GM20431 (cell line): ENCODE data around the gene PRR19.

ENCODE experiments used
- in situ Hi-C: fragments of 300-500 bp; cut with MseI, MboI; formaldehyde crosslinking; loops from one replicate; pipeline ENCODE4 v1.15.0; 2020; ENCODE audit warnings: low sequenced_read_pairs; ENCODE audit not compliant: unreplicated experiment

PRR19 gene

DNA sequence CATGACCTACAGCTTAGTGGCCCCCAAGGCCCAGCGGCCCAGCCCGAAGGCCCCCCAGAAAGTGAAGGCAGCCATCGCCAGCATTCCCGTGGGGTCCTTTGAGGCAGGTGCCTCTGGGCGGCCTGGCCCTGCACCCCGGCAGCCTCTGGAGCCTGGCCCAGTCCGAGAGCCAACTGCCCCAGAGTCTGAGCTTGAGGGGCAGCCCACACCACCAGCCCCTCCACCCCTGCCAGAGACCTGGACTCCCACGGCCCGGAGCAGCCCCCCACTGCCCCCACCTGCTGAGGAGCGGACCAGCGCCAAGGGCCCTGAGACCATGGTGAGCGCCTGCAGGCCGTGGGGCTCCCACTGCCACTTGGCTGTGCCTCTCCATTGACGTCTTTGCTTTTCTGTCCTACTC lies 9.0 kb upstream of the PRR19 start:
- in situ Hi-C loops: no loop called here

DNA sequence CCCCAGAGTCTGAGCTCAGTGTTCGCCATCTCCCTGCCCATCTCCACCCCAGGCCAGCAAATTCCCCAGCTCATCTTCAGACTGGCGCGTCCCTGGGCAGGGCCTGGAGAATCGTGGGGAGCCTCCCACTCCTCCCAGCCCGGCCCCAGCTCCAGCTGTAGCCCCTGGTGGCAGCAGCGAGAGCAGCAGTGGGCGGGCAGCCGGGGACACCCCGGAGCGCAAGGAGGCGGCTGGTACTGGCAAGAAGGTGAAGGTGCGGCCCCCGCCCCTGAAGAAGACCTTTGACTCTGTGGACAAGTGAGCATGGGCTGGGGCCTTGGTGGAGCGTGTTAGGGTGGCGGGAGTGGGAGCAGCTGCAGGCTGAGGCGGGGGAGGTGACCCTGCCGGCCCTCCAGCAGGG lies 8.4 kb upstream of the PRR19 start:
- in situ Hi-C loops: no loop called here

DNA sequence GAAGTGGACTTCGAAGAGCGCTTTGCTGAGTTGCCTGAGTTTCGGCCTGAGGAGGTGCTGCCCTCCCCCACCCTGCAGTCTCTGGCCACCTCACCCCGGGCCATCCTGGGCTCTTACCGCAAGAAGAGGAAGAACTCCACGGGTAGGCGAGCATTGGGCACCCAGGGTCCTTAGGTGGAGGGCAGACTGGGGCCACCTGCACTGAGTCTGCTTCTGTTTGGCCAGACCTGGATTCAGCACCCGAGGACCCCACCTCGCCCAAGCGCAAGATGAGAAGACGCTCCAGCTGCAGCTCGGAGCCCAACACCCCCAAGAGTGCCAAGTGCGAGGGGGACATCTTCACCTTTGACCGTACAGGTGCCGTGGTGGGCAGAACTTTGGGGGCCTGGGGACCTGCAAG lies 8.0 kb upstream of the PRR19 start:
- in situ Hi-C loops: no loop called here

DNA sequence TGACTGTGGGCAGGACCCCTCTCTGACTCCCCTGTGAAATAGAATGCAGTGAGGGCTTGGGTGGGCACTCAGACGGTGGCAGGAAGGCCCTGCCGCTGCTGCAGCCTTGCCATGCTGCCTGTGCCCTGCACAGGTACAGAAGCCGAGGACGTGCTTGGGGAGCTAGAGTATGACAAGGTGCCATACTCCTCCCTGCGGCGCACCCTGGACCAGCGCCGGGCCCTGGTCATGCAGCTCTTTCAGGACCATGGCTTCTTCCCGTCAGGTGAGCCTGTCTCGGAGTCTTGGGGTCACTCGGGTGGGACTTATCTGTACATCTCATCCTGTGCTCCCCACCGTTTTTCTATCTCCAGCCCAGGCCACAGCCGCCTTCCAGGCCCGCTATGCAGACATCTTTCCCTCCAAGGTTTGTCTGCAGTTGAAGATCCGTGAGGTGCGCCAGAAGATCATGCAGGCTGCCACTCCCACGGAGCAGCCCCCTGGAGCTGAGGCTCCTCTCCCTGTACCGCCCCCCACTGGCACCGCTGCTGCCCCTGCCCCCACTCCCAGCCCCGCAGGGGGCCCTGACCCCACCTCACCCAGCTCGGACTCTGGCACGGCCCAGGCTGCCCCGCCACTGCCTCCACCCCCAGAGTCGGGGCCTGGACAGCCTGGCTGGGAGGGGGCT lies 7.3 kb upstream of the PRR19 start:
- in situ Hi-C loops: no loop called here

DNA sequence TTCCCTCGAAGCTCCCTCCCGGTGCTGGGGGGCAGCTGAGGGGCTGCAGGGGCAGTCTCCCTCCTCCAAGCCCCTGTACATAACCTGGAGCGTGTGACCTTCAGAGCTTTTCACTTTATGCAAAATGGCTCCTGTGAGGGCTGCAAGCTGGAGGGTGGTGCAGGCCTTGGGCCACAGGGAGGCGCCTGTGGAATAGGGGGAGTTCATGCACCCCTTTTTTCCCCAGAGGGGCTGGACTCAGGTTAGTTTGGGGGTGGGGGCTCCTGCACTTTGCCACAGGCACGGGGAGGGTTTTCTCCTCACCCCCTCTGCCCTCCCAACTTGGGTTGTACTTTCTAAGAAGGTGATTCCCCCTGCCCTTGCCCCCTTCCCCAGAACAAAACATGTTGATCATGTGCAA lies 6.6 kb upstream of the PRR19 start:
- in situ Hi-C loops: no loop called here

DNA sequence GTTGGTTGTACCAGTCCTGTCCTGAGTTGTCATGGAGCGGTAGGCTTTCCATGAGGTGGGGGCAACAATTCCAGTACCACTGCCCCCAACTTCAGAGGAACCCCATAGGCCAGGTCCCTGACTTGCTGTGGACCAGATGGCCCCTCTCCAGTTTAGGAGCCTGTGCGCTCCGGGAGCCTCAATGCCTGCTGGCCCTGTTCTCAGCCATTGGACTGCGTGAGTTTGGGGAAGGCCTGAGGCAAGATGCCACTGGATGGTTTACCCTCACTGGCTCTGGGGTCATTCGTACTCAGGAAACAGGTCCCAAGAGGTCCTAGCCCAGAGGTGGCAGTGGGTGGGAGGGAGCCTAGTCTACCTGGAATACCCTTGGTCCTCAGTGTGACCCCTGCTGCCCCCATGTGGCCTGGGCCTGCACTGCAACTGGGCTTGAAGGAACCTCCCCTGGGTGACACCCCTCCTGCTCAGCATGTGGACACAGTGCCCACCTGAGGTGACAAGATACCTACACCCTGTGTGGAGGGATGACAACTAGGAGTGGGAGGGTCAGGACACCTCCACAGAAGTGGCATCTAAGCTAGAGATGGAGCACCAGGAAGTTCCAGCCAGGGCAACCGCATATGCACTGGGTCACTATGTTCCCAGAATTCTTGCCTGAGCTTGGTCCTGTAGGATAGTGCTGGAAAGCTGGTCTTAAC lies 6.0 kb upstream of the PRR19 start:
- in situ Hi-C loops: no loop called here

DNA sequence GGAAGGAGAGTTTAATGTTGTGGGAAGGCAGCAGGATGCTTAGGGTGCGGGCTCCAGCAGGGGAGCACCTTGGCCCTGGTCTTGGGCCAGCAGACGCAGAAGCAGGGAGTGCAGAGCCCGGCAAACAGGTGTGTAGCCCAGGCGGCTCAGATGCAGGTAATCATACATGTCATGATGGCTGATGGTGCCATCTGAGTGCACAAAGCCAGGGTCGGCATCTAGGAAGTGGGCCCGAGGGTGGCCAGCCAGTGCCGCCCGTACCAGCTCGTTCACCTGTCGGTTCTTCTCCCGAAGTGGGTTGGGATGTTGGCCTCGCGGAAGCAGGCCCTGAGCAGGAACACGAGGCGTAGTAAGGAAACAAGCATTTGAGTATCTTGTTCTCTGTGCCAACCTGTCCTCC lies 4.9 kb upstream of the PRR19 start:
- in situ Hi-C loops: no loop called here

DNA sequence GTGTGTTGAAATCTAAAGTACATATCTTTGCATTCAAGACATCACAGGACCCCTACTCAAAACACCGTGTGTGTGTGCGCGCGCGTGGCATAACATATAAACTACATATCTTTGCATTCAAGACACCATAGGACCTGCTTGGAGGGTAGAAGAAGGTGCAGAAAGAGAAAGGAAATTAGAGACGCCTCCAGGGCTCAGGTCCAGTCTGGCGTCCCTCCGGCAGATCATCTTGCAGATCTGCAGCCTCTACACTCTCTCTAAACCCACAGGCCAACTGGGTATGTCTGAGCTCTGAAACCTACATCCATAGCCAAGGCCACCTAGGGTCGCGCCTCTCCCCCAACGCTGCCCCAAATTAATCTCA lies 1.2 kb downstream of the PRR19 start:
- in situ Hi-C loops: no loop called here

DNA sequence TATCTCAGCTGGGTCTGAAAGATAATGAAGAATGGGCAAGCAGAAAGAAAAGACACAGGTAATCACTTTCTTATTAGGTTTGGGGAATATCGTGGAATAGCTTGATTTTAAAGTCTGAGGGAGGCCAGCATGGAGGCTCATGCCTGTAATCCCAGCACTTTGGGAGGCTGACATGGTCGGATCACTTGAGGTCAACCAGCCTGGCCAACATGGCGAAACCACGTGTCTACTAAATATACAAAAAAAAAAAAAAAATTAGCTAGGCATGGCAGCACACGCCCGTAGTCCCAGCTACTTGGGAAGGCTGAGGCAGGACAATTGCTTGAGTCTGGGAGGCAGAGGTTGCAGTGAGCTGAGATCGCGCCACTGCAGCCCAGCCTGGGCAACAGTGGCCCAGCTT lies 1.9 kb downstream of the PRR19 start:
- in situ Hi-C loops: no loop called here

DNA sequence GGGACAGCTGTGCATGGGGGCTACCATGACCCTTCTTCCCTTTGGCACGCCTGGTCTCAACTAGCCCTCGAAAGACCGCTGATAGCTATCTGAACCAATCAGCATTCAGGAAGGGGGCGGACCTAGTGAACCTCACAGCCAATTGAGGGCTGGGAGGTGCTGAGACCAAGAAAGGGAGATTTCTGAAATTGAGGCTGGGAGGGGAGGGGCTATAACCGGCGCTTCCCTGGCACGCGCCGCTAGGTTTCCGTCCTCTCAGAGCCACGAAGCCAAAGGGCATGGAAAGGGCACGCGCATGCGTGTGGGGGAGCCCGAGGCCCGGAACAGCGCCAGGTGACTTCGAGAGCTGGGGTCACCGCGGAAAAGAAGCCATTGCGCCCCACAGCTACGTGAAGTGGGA lies 4.7 kb downstream of the PRR19 start:
- in situ Hi-C loops: no loop called here

DNA sequence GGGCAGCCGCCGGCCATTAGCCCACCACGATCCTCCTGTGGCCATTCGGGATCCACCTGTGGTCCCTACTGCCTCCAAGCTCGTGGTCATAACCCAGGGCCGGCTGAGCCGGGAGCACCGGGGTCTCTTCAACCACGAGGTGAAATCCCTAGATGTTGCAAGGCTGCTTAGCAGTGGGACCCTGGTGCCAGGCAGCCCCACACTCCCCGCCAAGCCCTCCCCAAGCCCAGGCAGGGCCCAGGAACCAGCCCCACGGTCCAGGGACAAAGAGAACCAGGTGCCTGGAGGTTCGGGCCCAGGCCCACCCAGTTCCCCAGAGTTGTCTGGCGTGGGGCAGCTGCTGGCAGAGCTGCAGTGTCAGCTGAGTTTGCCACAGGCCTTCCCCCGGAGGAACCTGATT lies 7.8 kb downstream of the PRR19 start:
- in situ Hi-C loops: no loop called here

DNA sequence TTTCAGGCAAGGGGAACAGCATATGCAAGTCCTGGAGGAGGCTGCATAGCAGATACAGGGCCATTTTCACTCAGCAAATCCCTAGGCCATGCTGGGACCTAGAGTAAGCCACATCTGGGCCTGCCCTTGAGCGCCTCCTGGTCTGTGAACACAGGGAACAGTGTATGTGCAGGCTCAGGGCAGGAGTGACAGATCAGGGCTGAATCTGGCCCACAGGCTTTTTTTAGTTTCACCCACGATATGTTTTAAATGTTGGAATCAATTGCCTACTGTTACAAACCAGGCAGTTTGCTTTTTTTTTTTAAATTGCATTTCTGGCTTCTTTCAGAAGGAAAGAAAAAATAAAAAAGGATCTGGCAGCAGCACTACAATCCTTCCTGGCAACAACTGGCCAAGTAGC lies 9.7 kb downstream of the PRR19 start:
- in situ Hi-C loops: no loop called here

DNA sequence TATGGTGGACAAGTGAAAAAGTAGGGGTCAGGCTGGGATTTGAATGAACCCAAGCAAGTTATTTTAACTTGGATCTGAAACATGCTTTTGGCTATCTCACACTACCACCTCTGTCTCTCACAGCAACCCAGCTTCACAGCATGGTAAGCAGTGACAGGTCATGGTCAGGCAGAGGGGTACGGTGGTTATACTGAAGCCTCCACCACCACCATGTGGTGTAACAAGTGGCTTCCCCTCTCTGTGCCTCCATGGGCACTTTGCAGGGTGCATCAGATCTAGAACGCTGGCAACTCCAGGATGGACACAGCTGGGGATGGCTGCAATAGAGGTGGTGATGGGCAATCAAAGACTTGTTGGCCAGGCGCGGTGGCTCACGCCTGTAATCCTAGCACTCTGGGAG lies 10.4 kb downstream of the PRR19 start:
- in situ Hi-C loops: no loop called here

DNA sequence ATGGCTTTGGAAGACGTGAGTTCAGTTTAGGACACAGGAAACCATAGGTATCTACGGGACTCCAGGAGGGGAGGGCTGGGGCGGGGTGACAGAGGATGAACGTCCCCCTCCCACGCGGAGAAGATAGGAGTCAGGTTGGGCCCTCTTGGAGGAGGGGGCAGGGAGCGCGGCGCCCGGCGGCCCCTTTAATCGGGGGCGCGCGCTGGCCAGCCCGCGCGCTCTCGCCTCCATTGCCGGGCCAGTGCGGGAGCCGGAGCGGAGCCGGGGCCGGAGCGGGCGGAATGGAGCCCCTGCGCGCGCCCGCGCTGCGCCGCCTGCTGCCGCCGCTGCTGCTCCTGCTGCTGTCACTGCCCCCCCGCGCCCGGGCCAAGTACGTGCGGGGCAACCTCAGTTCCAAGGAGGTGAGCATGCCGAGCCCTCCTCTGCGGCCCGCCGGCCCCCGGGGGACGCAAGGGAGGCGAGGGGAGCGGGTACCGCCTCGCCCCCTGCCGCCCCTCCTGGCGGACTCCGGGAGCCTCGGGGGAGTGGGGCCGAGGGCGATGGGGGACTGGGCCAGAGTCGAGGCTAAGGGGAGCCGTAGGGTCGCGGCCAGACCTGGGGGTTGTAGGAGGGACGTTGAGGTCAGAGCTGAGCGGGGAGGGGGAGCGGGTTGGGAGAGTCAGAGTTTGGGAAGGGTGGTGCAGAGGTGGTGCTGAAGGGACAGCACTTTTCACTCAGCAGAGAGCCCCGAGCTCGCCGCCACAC lies 11.3 kb downstream of the PRR19 start, which contains the start of gene TMEM145:
TSS of gene TMEM145 (plus strand) at position 214 of the 744 bp plus-strand sequence. CDS start at position 282, 68 bp downstream.
- in situ Hi-C loops: no loop called here

DNA sequence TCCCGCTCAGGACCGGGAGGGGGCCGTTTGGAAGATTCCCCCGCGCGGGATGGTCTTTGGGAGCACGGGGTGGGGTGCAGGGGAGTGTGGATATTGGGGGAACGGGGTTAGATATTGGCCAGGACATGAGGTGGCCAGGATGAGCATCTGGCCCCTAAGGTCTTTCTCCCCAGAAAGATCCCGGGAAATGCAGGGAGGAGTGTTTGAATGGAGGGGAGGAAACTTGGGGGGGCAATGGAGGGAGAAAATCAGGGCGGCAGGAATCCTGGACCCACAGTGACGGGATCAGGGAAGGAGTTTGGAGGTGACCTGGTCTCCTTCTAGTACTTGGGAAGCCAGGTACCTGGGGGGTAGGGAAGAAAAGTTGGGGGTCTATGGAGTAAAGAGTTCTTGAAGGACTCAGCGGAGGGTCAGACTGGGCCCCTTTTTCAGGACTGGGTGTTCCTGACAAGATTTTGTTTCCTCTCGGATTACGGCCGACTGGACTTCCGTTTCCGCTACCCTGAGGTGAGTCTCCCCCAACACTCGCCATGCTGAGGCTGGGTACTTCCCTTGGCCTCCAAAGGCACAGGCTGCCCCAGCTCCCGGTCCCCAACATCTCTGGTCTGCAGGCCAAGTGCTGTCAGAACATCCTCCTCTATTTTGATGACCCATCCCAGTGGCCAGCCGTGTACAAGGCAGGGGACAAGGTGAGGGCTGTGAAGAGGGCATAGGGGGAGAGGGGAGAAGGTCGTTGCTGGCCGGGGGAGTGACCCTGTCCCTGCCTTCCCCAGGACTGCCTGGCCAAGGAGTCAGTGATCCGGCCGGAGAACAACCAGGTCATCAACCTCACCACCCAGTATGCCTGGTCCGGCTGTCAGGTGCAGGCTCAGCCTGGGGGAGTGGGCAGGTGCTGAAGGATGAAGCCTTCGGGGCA lies 12.2 kb downstream of the PRR19 start:
- in situ Hi-C loops: no loop called here

DNA sequence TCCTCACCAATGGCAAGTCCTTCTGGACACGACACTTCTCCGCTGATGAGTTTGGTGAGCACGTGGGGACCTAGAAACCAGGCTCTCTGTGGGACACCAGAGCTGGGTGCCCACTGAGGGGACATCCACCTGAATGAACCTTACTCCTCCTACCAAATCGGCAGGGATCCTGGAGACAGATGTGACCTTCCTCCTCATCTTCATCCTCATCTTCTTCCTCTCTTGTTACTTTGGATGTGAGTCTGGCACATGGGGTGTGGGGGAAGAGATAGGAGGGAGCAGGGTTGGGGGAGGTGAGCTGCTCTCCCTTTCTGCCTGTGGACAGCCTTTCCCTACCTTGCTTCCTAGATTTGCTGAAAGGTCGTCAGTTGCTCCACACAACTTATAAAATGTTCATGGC lies 13.1 kb downstream of the PRR19 start:
- in situ Hi-C loops: no loop called here

DNA sequence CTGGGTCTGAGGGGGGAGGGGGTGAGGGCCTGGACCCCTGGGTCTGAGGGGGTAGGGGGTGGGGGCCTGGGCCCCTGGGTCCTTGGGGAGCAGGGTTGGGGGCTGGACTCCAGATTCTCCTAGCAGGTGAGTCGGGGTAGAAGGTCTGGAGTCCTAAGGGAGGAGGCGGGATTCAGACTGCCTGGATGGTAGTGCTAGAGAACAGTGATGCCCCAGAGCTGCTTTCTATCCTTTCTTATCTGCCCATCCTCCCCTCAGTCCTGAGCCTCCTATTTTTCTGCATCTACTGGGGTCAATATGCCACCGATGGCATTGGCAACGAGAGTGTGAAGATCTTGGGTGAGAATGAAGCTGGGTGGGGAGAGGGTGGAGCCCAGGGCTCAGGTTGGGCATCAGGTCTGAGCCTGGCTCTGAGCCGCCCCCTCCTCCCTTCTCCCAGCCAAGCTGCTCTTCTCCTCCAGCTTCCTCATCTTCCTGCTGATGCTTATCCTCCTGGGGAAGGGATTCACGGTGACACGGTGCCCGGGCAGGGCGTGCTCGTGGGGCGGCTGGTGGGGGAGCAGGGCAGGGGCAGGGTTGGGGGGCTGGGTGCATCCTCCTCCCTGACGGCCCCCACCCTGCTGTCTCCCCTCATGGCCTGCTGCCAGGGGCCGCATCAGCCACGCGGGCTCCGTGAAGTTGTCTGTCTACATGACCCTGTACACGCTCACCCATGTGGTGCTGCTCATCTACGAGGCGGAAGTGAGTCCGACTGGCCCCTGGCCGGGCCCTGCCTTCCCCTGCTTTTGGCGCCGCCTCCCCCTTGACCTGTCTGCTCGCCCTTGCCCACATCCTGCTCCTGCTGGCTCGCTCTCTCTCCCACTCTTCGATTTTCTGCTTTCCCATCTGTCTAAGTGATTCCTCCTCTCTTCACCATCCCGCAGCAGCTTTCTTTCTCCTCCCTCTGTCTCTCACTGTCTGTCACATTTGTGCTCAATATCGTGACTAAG lies 14.6 kb downstream of the PRR19 start:
- in situ Hi-C loops: no loop called here

DNA sequence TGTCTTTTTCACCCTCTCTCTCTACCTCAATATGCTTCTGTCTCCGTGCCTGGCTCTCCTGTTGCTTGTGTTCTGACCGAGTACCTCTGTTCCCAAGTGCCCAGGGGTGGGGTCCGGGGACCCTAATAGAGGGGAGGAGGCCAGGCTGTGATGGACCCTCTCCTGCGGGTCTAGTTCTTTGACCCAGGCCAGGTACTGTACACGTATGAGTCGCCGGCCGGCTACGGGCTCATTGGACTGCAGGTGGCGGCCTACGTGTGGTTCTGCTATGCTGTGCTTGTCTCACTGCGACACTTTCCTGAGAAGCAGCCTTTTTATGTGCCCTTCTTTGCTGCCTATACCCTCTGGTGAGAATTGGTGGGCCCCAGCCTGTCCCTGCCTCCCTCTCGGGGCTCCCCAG lies 15.6 kb downstream of the PRR19 start:
- in situ Hi-C loops: no loop called here

DNA sequence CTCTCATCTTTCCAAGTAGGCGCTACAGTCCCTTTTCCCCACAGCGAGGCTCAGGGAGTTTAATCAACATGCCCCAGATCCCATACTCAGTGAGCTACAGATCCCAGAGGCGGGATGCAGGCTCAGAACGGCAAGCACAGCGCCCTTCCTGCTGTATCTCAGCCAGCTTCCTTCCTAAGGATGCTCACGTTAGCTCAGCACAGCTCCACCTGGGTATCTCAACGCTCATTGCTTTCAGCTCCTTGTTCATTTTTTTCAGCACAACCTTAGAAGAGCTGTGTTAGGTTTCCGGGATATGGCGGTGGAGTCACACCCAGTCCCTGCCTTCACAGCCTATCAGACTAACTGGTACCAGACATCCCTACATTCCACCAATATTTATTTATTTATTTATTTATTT lies 20.4 kb downstream of the PRR19 start:
- in situ Hi-C loops: no loop called here
